HG02840 (cell line): ENCODE results near the gene DPM2.

ENCODE experiments used
- ATAC-seq: cut with Tn5 transposase; IDR thresholded peaks from one replicate; pipeline ENCODE4 v1.9.1; 2021; ENCODE audit warnings: mild to moderate bottlenecking, moderate library complexity, moderate number of reproducible peaks; ENCODE audit not compliant: unreplicated experiment, low FRiP score

Gene DPM2

GRCh38 chr9:127903557-127904475, 33.8 kb downstream of the DPM2 start:
- ATAC-seq = no peak

GRCh38 chr9:127899128-127899943, 38.3 kb downstream of the DPM2 start, which contains the start of gene ST6GALNAC6:
ST6GALNAC6 (minus strand) TSS chr9:127899603; CDS start chr9:127897981, 1,622 bp downstream.
- no peak for ATAC-seq

- no peak for ATAC-seq
Measured at GRCh38 chr9:127898433-127899127, 39.1 kb downstream of the DPM2 start.

- ATAC-seq = no peak
Measured at GRCh38 chr9:127897193-127897692, 40.4 kb downstream of the DPM2 start.

GRCh38 chr9:127896395-127897192, 41.1 kb downstream of the DPM2 start:
- no peak for ATAC-seq

- ATAC-seq = no peak
Measured at GRCh38 chr9:127895811-127896210, 41.8 kb downstream of the DPM2 start.

- no peak for ATAC-seq
Measured at GRCh38 chr9:127893392-127893791, 44.3 kb downstream of the DPM2 start.

- no peak for ATAC-seq
Measured at GRCh38 chr9:127892831-127893230, 44.8 kb downstream of the DPM2 start.

GRCh38 chr9:127890053-127890452, 47.6 kb downstream of the DPM2 start:
- no peak for ATAC-seq

GRCh38 chr9:127887792-127888191, 49.9 kb downstream of the DPM2 start:
- no peak for ATAC-seq

- no peak for ATAC-seq
Measured at GRCh38 chr9:127886401-127886972, 51.2 kb downstream of the DPM2 start.

GRCh38 chr9:127885508-127886281, 52.0 kb downstream of the DPM2 start:
- ATAC-seq = no peak
